GM18907 (cell line): ENCODE data around the gene SUSD4.

Experiments
- ATAC-seq: cut with Tn5 transposase; IDR thresholded peaks from one replicate; pipeline ENCODE4 v1.9.1; 2021; ENCODE audit warnings: mild to moderate bottlenecking, moderate library complexity; ENCODE audit not compliant: unreplicated experiment

Gene SUSD4

DNA sequence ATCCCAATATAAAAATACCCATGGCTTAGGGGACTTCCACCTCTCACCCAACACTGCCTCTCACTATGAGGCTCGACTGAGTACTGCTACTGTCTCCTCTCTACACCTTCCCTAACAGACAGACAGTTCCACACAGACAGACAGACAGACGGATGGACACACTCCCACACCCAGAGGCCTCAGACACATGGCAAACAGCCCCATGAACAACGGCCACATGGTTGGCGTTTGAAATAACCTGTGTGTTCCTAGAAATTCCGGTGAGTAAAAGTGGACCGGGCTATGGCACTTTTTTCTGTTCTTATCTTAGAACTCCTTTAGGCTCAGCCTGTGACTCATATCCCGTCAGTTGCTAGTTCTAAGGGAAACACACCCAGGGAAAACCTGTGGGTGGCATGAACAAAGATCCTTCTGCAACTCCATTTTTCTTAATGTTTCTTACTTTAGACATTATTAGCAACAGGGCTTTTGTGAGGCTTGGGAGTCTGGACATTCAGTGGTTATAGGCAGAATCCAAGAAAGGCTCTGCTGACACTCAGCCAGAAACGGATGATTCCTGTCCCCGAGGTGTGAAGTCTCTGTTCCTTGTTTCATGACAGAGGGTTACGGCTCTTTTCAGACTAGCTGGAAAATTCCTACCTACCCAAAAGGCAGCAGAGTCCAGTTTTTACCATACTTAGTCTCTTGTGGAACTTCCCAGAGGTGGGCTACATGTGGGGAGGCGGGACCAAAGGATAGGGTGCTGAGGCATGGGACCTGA is 130.4 kb downstream of the SUSD4 start:
- no peak for ATAC-seq

DNA sequence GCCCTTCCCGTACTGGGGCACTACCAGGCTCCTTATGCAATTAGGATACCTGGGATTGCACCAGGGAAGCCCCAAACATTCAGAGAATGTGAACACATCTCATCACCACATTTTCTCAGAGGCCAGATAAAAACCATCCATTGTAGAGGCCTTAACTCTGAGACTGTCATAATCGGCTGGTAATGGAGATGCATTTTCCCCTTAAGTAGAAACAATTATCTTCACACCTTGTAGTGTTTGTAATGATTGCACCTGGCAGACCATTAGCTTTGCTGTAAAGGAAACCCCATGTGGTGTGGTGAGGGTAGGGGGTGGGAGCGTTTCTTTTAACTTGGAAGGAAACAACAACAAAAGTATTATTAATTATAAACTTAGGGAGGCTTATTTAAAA is 131.0 kb downstream of the SUSD4 start:
- ATAC-seq: no peak

DNA sequence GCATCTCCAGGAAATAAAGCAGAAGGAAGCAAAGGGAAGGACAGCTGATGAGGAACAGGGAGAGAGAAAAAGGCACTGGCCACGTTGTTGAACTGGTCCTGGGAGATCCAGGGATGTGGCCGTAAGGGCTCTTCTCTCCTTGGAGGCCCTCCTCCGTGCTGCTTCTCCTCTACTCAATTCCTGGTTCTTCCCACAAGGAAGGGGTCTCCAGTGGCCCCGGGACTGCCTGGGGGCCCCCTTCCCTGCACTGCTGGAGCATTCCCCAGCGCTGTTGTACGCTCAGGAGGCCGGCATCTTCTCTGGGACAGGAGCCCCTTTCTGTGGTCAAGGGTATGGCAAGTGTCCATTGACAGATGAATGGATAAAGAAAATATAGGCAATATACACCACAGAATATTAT is 132.4 kb downstream of the SUSD4 start:
- no peak for ATAC-seq

DNA sequence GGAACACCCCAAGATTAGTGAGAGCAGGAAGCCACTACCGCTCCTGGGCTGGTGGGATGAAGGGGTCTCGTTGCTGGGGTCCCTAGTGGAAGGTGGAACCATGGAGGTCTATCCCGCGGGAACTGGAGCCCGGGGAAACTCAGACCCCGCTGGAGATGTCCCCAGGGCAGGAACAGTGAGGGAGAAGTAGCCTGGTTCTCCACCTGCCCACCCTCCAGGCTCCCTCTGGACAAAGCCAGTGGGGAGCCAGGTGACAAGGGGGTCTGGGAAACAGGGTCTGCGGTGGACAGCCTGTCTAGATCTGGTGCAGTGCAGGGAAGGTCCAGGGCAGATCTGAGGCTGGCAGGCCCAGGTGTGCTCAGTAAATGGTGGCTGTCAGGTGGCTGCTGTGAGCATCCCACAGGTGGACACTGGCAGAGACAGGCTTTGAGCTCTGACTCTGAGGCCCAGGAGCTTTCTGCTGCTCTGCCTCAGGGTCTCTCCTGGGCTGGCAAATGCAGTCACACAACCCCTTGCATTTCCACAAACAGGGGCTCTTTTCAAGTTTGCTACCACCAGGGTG is 132.9 kb downstream of the SUSD4 start:
- no peak for ATAC-seq

DNA sequence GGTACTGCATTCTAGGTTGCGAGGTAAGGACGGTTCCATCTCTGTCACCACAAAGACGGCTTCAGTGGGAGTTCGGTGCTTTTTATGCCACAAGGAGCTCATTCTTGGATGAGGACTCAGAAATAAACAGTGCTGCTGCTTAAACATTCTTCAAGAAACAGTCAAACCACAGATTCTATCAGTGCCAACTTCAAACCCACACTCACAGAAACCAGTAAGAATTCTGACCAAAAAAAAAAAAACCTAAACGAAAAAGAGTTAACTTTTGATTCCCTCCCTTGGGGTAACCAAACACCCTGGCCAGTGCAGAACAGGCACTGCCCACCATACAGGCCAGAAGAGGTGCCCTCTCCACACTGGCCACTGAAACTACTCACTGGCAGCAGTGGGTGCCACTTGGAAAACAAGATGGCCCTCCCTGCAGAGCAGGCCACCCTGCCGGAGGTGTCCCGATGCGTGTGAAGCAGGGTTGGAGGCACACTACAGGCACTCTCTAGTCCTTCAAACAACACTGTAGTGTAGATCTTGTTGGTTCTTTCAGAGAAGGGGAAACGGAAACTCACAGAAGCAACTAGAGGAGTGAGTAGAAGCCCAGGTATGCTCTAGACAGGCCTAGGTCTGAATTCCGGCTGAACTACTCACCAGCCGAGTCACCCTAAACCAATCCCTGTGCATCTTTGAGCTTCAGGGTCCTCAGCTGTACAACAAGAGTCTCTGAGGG is 133.7 kb downstream of the SUSD4 start:
- ATAC-seq: no peak

DNA sequence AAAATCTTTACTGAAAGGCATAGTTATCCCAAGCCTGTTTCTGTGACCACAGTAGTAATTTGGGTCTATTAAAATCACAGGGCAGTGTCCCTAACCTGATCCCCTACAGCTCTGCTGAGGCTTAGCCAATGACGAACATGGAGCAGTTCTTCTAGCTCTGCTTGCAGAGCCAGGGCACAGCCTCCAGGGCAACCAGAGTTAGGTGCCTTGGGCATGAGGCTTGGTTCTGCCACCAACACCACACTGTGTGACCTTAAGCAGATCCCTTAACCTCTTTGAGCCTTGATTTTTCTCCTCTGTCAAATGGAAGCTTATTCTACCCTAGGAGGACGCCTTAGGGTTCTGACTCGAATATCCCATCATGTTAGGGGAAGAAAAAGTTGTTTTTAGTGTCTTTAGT is 134.2 kb downstream of the SUSD4 start:
- no peak for ATAC-seq

DNA sequence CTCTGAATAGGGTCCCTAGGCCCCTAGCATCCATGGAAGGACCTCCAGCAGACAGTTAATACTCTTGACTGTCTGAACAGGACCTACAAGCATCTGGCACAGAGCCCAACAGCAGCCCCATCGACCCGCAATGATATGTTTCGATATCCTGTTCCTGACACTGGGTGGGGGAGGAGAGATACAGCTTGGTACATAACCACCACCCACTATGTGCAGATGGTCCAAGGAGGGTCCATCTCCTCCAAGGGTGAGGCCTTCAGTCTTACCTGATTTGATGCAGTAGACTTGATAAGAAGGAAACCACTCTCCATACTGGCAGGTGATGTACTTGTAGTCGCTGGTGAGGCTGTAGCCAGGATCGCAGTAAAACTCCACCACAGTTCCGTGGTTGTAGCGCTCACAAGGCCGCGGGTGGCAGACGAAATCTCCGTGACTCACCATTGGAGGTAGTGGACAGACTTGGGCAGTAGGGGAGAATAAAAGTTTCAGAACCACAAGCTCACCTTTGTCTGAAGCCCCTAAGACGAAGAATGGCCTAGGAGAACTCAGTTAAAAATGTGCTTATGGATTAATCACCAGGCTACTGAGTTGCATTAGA is 134.9 kb downstream of the SUSD4 start:
- ATAC-seq: no peak

DNA sequence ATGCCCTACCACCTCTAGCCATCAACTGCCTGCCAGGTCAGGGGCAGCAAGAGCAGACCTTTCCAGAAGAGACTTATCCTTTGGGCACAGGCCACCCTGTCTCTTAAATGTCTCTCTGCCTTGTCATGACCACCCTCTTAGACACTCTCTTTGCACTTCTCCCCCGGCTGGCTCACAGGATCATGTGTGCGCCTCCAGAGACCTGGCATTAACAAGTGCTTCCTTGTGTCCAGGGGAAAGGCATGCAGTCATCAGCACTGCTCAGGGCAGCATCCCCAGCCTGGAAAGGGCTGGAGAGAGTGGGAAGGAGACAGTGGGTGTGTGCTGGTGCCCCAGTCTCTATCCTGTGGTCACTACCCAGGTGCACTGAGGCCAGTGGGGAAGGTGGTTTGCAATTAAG is 135.8 kb downstream of the SUSD4 start:
- no peak for ATAC-seq

DNA sequence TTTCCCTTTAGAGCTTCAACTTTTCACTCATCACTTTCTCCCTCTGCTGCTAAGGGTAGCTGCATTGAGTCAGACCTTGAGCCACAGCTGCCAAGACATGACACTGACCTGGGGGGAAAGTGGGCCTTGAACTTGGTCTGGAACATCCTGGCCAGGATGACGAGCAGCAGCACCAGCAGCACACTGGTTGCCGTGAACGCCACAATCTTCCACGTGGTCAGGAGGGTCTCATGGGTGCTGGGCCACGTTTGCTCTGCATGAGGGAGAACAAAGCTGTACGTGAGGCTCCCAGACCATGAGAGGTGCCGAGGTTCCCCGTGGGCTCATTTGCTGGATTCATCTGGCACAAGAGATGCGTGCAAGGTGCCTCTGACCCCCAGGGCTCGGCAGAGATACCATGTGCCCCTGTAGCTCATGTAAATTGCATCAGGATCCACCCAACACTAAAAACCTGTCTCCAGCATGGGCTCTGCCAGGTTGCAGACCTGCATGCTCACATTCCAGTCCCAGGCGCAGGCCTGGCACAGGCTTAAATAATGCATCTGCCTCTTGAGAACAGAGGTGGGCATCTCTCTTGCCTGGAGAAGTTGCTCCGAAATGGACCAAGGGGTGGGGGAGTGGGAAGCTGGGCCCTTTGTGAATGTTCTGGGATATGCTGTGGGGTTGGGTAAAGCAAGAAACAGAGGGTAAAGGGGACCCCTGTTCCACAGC is 136.3 kb downstream of the SUSD4 start:
- no peak for ATAC-seq

DNA sequence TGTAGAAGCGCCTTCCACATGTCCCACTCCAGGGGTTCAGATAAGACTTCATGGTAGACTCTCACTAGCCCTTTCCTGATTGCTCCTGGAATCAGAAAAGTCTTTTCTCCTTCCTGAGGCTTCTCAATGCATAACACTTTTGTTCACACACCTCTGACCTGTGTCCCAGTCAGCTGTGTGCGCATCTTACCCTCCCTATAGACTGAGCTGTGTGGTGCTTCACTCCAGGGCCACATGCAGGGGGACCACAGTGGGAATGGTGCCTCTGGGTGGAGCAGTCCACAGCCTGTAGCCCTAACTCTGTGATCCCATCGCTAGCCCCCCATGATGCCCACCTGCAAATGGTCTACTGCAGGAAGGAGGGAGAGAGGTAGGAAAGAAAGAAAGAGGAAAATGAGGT is 136.9 kb downstream of the SUSD4 start:
- ATAC-seq: no peak

DNA sequence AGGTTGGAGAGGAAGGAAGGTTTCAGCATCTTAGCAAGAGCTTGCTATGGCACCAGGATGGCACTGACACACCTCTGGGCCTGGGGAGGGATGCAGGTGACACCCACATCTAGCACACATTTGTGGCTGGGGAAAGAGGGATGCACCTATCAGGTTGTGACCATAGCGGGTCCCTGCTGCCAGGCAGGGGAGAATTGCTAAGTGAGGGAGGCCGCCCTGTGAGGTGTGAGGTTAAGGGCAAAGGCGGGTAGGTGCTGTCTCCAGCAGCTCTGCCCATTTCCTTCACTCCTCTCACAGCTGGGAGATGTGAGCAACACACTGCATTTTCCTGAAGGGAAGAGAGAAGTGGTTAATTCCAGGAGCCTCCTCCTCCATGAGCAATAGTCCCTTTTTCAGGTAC is 137.7 kb downstream of the SUSD4 start:
- no peak for ATAC-seq

DNA sequence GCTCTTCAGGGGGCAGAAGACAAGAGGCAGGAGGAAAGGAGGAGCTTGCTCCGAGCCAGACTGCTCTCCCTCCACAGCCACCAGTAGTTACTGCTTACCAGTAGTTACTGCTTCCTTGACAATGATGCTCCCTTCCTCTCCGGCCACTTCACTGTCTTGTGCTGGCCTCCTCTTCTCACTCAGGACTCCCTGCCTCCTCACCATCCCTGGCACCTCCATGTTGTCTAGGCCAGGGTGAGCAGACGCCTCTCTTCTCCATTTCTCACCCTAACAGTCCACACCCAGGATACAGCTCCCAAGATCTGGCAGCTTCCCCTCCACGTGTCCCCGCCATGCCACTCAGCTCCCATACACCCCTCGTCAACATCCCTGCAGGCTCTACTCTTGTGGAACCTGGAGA is 138.5 kb downstream of the SUSD4 start:
- no peak for ATAC-seq

DNA sequence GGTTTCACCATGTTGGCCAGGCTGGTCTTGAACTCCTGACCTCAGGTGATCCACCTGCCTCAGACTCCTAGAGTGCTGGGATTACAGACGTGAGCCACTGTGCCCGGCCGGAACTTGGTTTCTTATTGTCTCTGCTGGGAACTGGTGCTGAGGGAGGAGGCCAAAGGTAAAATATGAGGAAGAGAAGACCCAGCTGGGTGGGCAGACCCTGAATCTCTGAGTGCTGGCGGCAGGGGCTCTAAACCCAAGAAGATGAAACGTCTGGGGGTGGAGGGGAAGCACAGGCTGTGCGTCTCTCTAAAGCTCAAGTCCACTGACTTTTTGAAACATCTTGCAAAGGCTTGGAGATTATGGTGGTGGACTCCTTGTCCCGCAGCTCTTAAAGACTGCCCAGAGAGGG is 138.9 kb downstream of the SUSD4 start:
- no peak for ATAC-seq

DNA sequence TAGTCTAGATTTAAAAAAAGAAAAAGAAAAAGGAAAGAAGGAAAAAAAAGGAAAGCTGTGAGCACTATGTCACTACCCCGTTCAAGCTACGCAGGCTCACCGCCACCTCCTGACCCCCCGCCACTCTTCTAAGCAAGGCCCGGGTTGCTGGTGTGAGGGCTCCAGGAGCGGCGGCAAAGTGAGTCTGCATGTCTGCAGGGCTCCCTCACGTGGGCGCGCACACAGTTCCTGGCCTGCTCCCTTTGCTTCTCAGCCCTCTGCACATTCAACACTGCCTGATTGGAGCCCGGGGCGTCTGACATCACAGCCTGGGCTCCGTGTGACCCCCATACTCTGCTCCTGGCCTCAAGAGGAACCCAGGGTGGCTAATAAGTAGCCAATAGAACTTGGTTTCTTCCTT is 139.5 kb downstream of the SUSD4 start:
- no peak for ATAC-seq

DNA sequence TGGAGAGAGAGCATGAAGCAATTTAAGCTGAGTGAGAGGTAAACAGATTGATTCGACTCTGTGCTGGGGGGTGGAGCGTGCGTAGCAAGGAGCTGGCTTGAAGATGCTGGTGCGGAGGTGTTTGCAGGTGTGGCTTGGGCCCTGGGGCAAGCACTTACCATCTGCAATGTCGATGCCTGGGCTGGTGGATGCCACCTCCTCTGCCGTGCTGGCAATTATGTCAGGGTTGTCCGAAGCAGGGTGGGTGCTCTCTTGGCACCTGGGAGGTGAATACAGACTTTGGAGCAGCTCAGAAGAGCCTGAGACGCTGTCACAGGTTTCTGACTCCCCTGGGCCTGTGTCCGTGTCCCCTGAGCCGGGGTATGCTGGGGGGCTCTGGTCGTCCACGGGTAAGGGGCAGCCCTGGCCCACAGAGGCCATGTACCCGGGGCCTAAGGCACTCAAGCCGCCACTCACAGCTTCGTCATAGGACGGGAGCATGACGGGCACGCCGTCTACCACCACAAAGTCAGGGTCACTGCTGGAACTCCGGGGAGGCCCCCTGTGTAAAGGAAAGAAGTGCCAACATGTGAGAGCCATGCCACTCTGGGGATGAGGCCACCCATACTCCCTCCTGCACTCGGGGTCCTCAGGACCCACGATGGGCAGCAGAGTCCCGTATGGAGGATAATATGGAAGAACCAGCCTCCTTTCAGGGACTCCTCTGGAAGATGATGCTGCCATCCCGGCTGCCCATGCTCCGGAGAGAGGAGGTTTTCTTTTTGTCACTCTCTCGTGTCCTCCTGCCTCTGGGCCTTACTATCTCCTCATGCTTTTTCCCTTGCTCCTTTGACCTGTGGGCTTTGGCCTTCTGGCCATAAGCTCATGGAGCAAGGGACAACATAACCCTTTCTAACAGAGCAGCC is 140.6 kb downstream of the SUSD4 start:
- no peak for ATAC-seq

DNA sequence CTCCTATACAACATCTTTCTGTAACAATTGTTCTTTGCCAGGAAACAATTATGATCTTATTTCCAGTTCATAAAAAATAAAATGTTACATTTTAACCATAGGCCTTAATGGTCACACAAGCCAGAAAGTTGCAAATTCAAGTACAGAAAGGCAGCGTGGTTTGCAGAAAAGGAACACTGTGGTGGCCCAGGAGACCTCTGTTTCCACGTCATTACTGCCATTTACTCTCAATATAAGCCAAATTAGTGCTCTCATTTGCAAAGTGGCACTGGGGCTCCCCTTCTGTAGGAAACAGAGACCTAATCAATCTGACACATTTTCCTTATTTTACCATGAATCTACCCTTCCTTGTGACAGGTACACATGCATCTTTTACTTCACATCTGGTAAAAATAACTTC is 141.6 kb downstream of the SUSD4 start:
- no peak for ATAC-seq

DNA sequence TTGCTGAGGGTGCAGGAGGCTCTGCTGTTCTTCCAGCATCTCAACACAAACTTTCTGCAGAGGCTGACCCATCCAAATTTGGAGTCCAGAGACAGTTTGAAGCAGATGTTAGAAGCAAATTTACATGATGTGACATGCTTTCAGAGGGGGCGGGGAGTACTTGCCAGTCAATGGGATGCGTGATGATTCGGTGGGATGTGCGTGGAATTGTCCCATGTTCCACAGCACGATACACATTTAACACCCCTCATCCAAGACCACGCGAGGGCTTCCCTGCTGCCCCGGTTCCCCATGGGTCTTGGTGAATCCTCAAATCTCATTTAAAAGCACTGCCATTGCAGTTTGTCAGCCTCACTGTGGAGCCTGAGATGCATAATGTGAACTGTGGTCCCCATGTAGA is 142.3 kb downstream of the SUSD4 start:
- ATAC-seq: no peak

DNA sequence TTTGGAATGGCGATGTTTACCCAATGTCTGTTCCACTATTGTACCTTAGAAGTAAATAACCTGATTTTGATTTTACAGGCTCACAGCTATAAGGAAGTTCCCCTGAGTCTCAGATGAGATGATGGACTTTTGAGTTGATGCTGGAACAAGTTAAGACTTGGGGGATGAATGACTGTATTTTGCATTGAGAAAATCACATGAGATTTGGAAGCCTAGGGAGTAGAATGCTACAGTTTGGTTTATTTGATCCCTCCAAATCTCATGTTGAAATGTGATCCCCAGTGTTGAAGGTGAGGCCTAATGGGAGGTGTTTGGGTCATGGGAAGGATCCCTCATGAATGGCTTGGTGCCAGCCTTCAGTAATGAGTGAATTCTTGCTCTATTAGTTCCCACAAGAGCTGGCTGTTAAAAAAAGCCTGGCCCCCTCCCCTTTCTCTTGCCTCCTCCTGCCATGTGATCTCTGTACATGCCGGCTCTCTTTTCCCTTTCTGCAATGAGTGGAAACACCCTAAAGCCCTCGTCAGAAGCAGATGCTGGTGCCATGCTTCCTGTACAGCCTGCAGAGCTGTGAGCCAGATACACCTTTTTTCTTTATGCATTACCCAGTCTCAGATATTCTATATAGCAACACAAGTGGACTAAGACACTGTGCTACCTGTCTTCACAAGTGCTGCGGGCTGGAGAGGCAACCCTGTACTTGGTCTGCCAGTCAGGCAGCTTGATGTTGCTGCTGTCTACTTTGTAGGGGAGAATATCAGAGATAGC is 143.9 kb downstream of the SUSD4 start:
- no peak for ATAC-seq

DNA sequence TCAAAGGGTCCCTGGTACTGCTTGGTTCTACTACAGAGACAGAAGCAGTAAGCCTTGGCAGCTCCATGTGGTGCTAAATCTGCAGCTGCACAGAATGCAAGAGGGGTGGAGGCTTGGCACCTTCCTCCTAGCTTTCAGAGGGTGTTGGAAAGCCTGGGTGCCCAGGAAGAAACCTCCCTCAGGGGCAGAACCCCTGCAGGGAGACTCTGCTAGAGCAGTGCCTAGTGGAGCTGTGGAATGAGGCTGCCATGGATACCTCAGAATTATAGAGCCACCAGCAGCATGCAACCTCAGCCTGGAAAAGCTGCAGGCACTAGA is 144.7 kb downstream of the SUSD4 start:
- ATAC-seq: no peak

DNA sequence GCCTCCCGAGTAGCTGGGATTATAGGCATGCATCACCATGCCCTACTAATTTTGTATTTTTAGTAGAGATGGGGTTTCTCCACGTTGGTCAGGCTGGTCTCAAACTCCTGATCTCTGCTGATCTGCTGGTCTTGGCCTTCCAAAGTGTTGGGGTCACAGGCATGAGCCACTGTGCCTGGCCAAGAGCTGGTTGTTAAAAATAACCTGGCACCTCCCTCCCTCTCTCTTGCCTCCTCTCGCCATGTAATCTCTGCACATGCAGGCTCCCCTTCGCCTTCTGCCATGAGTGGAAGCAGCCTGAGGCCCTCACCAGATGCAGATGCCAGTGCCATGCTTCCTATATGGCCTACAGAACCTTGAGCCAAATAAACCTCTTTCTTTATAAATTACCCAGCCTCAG is 146.2 kb downstream of the SUSD4 start:
- ATAC-seq: no peak
